Measurements from ENCODE around the gene ABCC8. TPM values are rescaled to one million over a fixed set of nuclear protein-coding genes. Genes with fewer than 3 reads are reported as not detected.

ABCC8 gene
- total RNA-seq, 1 experiment from 2014 or later = 7.3 TPM

DNA sequence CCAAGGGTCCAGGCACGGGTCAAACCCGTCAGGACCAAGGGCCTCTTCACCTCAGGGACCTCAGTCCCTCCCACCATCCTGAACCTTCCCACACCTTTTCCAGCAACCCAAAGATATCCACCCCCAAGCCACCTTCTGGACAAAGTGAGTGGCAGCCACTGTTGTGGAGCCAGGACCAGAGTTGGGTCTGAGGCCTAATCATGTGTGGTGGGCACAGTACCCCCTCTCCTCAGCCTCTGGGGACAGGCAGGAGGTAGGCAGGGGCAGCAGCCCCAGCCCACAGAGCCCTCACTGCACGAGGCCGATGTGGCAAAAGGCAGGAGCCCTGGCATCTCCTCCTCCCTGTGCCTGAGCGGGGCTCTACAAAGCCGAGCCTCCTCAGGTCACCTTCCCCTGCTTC, 90.7 kb downstream of the ABCC8 start:
- ChIA-PET POLR2A (interaction anchor here (0.6 kb wide), 1 partner anchor 23 kb away, joined by 3 read pairs; no protein-coding TSS in a partner anchor), CTCF (interaction anchor here (1.0 to 8.0 kb wide), 18 partner anchors 25 to 162 kb away, joined by 3 to 203 read pairs (median 6); partner anchors contain the start of genes ABCC8 and OTOG)
- Mint-ChIP-seq H3K36me3 (peaks cover 10% of the 10 kb centered on the region; the same call in 1 of the 2 replicates), H3K27ac (no peak overlapping the region), H3K4me3 (no peak overlapping the region), H3K9me3 (no peaks in the 10 kb centered on the region), H3K4me1 (peaks cover 6% of the 10 kb centered on the region), H3K27me3 (ENCODE audit: low read depth) (peaks cover 13% of the 10 kb centered on the region)
- TF ChIP-seq SMAD3 (CRISPR knock-in tag; IDR thresholded peaks at IDR 0.05; ENCODE audit: borderline replicate concordance) = no peak
- TF ChIP-seq ZNF416 (CRISPR knock-in tag; IDR thresholded peaks at IDR 0.05) = no peak
- no peak for TF ChIP-seq IRF2 (CRISPR knock-in tag; IDR thresholded peaks at IDR 0.05; ENCODE audit: borderline replicate concordance, low read depth)
- TF ChIP-seq, protein P1, sequence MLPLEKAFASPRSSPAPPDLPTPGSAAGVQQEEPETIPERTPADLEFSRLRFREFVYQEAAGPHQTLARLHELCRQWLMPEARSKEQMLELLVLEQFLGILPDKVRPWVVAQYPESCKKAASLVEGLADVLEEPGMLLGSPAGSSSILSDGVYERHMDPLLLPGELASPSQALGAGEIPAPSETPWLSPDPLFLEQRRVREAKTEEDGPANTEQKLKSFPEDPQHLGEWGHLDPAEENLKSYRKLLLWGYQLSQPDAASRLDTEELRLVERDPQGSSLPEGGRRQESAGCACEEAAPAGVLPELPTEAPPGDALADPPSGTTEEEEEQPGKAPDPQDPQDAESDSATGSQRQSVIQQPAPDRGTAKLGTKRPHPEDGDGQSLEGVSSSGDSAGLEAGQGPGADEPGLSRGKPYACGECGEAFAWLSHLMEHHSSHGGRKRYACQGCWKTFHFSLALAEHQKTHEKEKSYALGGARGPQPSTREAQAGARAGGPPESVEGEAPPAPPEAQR (CRISPR knock-in tag; IDR thresholded peaks at IDR 0.05) = no peak
- TF ChIP-seq MXD4 (CRISPR knock-in tag; IDR thresholded peaks at IDR 0.05; ENCODE audit: borderline replicate concordance) = no peak
- no peak for DNase-seq (ENCODE audit: low spot score)
- ATAC-seq = no peak

DNA sequence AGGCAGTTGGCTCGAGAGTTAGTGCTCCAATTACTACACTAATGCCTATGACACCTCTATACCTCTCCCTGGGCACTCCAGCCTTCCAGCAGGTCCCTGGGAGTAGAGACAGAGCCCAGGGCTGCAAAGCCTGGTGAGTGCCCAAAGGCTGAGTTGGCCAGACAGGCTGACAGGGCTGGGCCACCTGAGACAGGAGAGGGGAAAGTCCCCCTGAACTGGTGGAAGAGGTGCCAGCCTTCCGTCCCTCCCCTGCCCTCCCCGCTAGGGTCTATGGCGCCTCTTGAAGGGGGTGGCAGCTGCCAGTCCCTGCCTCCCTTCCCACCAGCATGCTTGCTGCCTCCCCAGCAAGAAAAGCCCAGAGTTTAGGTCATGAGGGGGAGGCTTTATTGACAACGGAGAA, 91.2 kb downstream of the ABCC8 start:
- H3K9me3 Mint-ChIP-seq = no peaks in the 10 kb centered on the region

DNA sequence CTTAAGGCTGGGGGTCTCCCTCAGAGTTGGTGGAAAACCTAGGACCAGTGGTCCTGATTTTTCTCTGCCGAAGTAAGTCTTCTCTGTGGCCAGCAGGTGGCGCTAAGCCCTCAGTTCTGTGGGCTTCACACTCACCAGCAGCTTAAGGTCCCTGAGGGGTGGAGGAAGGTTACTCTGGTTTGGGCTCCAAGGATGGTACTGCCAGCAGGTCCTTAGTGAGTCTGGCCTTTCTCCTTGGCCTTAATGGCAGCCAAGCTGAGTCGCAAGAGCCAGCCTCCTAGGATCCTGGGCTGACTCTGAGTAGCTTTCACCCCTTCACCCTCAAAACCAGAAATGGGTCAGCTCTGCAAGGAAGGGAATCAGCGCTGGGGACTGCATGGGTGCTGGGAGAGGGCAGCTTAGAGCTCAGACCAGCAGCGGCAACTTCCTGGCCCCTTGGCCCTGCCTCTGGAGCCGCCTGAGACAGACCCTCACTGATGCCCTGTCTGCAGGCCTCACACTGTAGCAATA, 92.6 kb downstream of the ABCC8 start:
- peak; percentile 71 for ATAC-seq
- POLR2A ChIA-PET = interaction anchor here (0.6 to 0.8 kb wide), 2 partner anchors 94 to 159 kb away, joined by 3 to 7 read pairs; no protein-coding TSS in a partner anchor
- H3K4me3 Mint-ChIP-seq = no peak overlapping the region
- H3K27me3 Mint-ChIP-seq (ENCODE audit: low read depth) = peaks cover 7% of the 10 kb centered on the region
- DNase-seq (ENCODE audit: low spot score) = peak; percentile 84
- H3K9me3 Mint-ChIP-seq = peaks cover 5% of the 10 kb centered on the region
- H3K36me3 Mint-ChIP-seq = peaks cover 14% of the 10 kb centered on the region
- H3K27ac Mint-ChIP-seq = no peak overlapping the region
- H3K4me1 Mint-ChIP-seq = no peaks in the 10 kb centered on the region
- TF ChIP-seq, protein P2, sequence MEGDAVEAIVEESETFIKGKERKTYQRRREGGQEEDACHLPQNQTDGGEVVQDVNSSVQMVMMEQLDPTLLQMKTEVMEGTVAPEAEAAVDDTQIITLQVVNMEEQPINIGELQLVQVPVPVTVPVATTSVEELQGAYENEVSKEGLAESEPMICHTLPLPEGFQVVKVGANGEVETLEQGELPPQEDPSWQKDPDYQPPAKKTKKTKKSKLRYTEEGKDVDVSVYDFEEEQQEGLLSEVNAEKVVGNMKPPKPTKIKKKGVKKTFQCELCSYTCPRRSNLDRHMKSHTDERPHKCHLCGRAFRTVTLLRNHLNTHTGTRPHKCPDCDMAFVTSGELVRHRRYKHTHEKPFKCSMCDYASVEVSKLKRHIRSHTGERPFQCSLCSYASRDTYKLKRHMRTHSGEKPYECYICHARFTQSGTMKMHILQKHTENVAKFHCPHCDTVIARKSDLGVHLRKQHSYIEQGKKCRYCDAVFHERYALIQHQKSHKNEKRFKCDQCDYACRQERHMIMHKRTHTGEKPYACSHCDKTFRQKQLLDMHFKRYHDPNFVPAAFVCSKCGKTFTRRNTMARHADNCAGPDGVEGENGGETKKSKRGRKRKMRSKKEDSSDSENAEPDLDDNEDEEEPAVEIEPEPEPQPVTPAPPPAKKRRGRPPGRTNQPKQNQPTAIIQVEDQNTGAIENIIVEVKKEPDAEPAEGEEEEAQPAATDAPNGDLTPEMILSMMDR (IDR thresholded peaks at IDR 0.05) = peak; percentile 93
- TF ChIP-seq, protein P3, sequence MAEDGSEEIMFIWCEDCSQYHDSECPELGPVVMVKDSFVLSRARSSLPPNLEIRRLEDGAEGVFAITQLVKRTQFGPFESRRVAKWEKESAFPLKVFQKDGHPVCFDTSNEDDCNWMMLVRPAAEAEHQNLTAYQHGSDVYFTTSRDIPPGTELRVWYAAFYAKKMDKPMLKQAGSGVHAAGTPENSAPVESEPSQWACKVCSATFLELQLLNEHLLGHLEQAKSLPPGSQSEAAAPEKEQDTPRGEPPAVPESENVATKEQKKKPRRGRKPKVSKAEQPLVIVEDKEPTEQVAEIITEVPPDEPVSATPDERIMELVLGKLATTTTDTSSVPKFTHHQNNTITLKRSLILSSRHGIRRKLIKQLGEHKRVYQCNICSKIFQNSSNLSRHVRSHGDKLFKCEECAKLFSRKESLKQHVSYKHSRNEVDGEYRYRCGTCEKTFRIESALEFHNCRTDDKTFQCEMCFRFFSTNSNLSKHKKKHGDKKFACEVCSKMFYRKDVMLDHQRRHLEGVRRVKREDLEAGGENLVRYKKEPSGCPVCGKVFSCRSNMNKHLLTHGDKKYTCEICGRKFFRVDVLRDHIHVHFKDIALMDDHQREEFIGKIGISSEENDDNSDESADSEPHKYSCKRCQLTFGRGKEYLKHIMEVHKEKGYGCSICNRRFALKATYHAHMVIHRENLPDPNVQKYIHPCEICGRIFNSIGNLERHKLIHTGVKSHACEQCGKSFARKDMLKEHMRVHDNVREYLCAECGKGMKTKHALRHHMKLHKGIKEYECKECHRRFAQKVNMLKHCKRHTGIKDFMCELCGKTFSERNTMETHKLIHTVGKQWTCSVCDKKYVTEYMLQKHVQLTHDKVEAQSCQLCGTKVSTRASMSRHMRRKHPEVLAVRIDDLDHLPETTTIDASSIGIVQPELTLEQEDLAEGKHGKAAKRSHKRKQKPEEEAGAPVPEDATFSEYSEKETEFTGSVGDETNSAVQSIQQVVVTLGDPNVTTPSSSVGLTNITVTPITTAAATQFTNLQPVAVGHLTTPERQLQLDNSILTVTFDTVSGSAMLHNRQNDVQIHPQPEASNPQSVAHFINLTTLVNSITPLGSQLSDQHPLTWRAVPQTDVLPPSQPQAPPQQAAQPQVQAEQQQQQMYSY (CRISPR knock-in tag; IDR thresholded peaks at IDR 0.05) = peak; percentile 70
- TF ChIP-seq, protein P4, sequence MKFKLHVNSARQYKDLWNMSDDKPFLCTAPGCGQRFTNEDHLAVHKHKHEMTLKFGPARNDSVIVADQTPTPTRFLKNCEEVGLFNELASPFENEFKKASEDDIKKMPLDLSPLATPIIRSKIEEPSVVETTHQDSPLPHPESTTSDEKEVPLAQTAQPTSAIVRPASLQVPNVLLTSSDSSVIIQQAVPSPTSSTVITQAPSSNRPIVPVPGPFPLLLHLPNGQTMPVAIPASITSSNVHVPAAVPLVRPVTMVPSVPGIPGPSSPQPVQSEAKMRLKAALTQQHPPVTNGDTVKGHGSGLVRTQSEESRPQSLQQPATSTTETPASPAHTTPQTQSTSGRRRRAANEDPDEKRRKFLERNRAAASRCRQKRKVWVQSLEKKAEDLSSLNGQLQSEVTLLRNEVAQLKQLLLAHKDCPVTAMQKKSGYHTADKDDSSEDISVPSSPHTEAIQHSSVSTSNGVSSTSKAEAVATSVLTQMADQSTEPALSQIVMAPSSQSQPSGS (CRISPR knock-in tag; IDR thresholded peaks at IDR 0.05; ENCODE audit: borderline replicate concordance, low read depth) = no peak
- no peak for TF ChIP-seq ZNF121 (CRISPR knock-in tag; IDR thresholded peaks at IDR 0.05)
- CTCF ChIA-PET = interaction anchor here (0.5 to 8.0 kb wide), 36 partner anchors 9 to 583 kb away, joined by 3 to 203 read pairs (median 5); partner anchors contain the start of genes ABCC8, MYOD1 and OTOG

More for the DNA sequence above, 91.2 kb downstream of the ABCC8 start:
- H3K4me1 Mint-ChIP-seq = peaks cover 6% of the 10 kb centered on the region
- no peak overlapping the region for H3K27ac Mint-ChIP-seq
- ChIA-PET CTCF (interaction anchor here (2.9 to 8.0 kb wide), 4 partner anchors 90 to 142 kb away, joined by 13 to 203 read pairs (median 52); partner anchors contain the start of gene ABCC8), POLR2A (no interaction called here)
- ATAC-seq (no peak), DNase-seq (ENCODE audit: low spot score) (no peak)
- peaks cover 10% of the 10 kb centered on the region; the same call in 1 of the 2 replicates for H3K36me3 Mint-ChIP-seq
- H3K27me3 Mint-ChIP-seq (ENCODE audit: low read depth) = peaks cover 13% of the 10 kb centered on the region
- TF ChIP-seq, protein P4 (CRISPR knock-in tag; IDR thresholded peaks at IDR 0.05; ENCODE audit: borderline replicate concordance, low read depth) = no peak
- TF ChIP-seq TEAD1 (CRISPR knock-in tag; IDR thresholded peaks at IDR 0.05) (no peak), ZNF232 (CRISPR knock-in tag; IDR thresholded peaks at IDR 0.05) (no peak), SP1 (CRISPR knock-in tag; conservative IDR thresholded peaks at IDR 0.05) (no peak)
- TF ChIP-seq, protein P5, sequence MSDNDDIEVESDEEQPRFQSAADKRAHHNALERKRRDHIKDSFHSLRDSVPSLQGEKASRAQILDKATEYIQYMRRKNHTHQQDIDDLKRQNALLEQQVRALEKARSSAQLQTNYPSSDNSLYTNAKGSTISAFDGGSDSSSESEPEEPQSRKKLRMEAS (CRISPR knock-in tag; IDR thresholded peaks at IDR 0.05) = no peak
- TF ChIP-seq, protein P6, sequence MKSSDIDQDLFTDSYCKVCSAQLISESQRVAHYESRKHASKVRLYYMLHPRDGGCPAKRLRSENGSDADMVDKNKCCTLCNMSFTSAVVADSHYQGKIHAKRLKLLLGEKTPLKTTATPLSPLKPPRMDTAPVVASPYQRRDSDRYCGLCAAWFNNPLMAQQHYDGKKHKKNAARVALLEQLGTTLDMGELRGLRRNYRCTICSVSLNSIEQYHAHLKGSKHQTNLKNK (CRISPR knock-in tag; IDR thresholded peaks at IDR 0.05) = no peak
- no peak overlapping the region for H3K4me3 Mint-ChIP-seq

Measured in WTC11 (cell line).